Activated CD8-positive, alpha-beta T cell treated with anti-CD3 and anti-CD28 coated beads, Interleukin-2, amount 10 ng/mL, durations not matched to agents 7 days and 5 days (primary cell): Measurements from ENCODE around the gene ADGRF3. TPM values are rescaled to one million over a fixed set of nuclear protein-coding genes. Genes with fewer than 3 reads are reported as not detected.
"Not testable (repeated sequence)": the region's sequence is repeated elsewhere in the genome, so short reads cannot be mapped to it uniquely, and the experiment has no call there.

Experiments used
- ATAC-seq: fragments of 150-1000 bp; cut with Tn5 transposase; one replicate; pipeline ENCODE4 v1.10.0; 2021; ENCODE audit warnings: moderate library complexity
- CTCF ChIA-PET: fragments of 350-600 bp; sonication (Branson Sonifier 250); formaldehyde crosslinking; loops from one replicate; lab custom pipeline; 2021; ENCODE audit warnings: antibody characterized with exemption; lab: Charles Lee
- POLR2A ChIA-PET: fragments of 350-600 bp; sonication (Branson Sonifier 250); formaldehyde crosslinking; loops from one replicate; lab custom pipeline; 2021; ENCODE audit warnings: antibody characterized with exemption; lab: Charles Lee
- DNase-seq: peaks from one replicate; pipeline ENCODE4 v3.0.0-alpha.2; 2020
- H3K27ac Mint-ChIP-seq: one replicate; pipeline ENCODE4 v1.8.0; 2021; ENCODE audit warnings: mild to moderate bottlenecking, mixed read lengths
- H3K27me3 Mint-ChIP-seq: one replicate; pipeline ENCODE4 v1.8.0; 2021; ENCODE audit warnings: low read depth, mixed read lengths
- H3K36me3 Mint-ChIP-seq: one replicate; pipeline ENCODE4 v1.8.0; 2021; ENCODE audit warnings: low read depth, mixed read lengths
- H3K4me1 Mint-ChIP-seq: one replicate; pipeline ENCODE4 v1.8.0; 2021; ENCODE audit warnings: low read depth, mixed read lengths
- H3K4me3 Mint-ChIP-seq: one replicate; pipeline ENCODE4 v1.8.0; 2021; ENCODE audit warnings: mild to moderate bottlenecking, mixed read lengths
- H3K9me3 Mint-ChIP-seq: one replicate; pipeline ENCODE4 v1.8.0; 2022; ENCODE audit warnings: mixed read lengths; ENCODE audit not compliant: insufficient read depth
- total RNA-seq, 2 experiments: library from RNA; stranded (reverse); gene quantifications; one replicate each; pipeline ENCODE4 v1.2.3, GENCODE V29; 2021

ADGRF3 gene
- total RNA-seq, 2 experiments from 2014 or later, result 5.8 TPM

GRCh38 chr2:26347286-26347865, 787 bp upstream of the ADGRF3 start:
- Mint-ChIP-seq H3K36me3 (peaks cover 36% of the 10 kb centered on the region), H3K27me3 (no peaks in the 10 kb centered on the region), H3K27ac (peak overlapping the region; percentile 95), H3K9me3 (no peaks in the 10 kb centered on the region), H3K4me3 (peak overlapping the region; percentile 92), H3K4me1 (peaks cover 50% of the 10 kb centered on the region)
- POLR2A ChIA-PET, result interaction anchor here (0.7 to 4.3 kb wide), 12 partner anchors 9 to 552 kb away, joined by 3 to 26 read pairs (median 4); partner anchors contain the start of genes HADHA, HADHB and RAB10
- CTCF ChIA-PET, result interaction anchor here (0.5 to 4.6 kb wide), 6 partner anchors 9 to 1076 kb away, joined by 3 to 20 read pairs (median 11); partner anchors contain the start of genes HADHA and HADHB
- DNase-seq, result no peak
- ATAC-seq, result no peak

GRCh38 chr2:26345545-26346453, 790 bp downstream of the ADGRF3 start, which contains the start of gene SELENOI:
Gene SELENOI, plus strand, starts transcription at chr2:26346143. Its CDS starts 90 bp downstream, at chr2:26346233.
- peak; percentile 99 for DNase-seq
- ATAC-seq, result peak; percentile 95
- Mint-ChIP-seq H3K9me3 (no peaks in the 10 kb centered on the region), H3K36me3 (peaks cover 26% of the 10 kb centered on the region), H3K4me1 (peaks cover 43% of the 10 kb centered on the region), H3K4me3 (peak within 1 kb of the TSS; percentile 92), H3K27ac (peak within 1 kb of the TSS; percentile 95), H3K27me3 (no peaks in the 10 kb centered on the region)
- POLR2A ChIA-PET, result interaction anchor here (0.6 to 4.3 kb wide), 13 partner anchors 8 to 1373 kb away, joined by 3 to 26 read pairs (median 3); partner anchors contain the start of genes HADHA, HADHB and RAB10
- CTCF ChIA-PET, result interaction anchor here (0.7 to 4.6 kb wide), 11 partner anchors 11 to 123 kb away, joined by 3 to 20 read pairs (median 3); partner anchors contain the start of genes HADHA and HADHB

GRCh38 chr2:26345283-26345544, 1.4 kb downstream of the ADGRF3 start:
- CTCF ChIA-PET, result interaction anchor here (0.7 to 4.6 kb wide), 9 partner anchors 10 to 124 kb away, joined by 3 to 20 read pairs (median 3); partner anchors contain the start of genes HADHA and HADHB
- H3K27ac Mint-ChIP-seq, result peak overlapping the region; percentile 95
- ATAC-seq (no peak), DNase-seq (no peak)
- peaks cover 41% of the 10 kb centered on the region for H3K4me1 Mint-ChIP-seq
- H3K4me3 Mint-ChIP-seq, result peak overlapping the region; percentile 92
- H3K27me3 Mint-ChIP-seq, result no peaks in the 10 kb centered on the region
- no peaks in the 10 kb centered on the region for H3K9me3 Mint-ChIP-seq
- H3K36me3 Mint-ChIP-seq, result peaks cover 22% of the 10 kb centered on the region
- POLR2A ChIA-PET, result interaction anchor here (0.6 to 4.3 kb wide), 8 partner anchors 7 to 1372 kb away, joined by 3 to 26 read pairs (median 4); partner anchors contain the start of genes HADHA and HADHB

GRCh38 chr2:26344581-26345282, 1.9 kb downstream of the ADGRF3 start:
- Mint-ChIP-seq H3K4me1 (peaks cover 40% of the 10 kb centered on the region), H3K36me3 (peaks cover 22% of the 10 kb centered on the region), H3K9me3 (no peaks in the 10 kb centered on the region), H3K27ac (peak overlapping the region; percentile 95), H3K4me3 (peak overlapping the region; percentile 92), H3K27me3 (no peaks in the 10 kb centered on the region)
- ATAC-seq (no peak), DNase-seq (no peak)
- ChIA-PET CTCF (interaction anchor here (0.9 to 4.6 kb wide), 7 partner anchors 10 to 124 kb away, joined by 3 to 20 read pairs (median 11); partner anchors contain the start of genes HADHA and HADHB), POLR2A (interaction anchor here (0.7 to 4.3 kb wide), 4 partner anchors 9 to 160 kb away, joined by 3 to 26 read pairs (median 4); partner anchors contain the start of genes HADHA and HADHB)

- ATAC-seq, result no peak
- H3K4me1 Mint-ChIP-seq, result peaks cover 23% of the 10 kb centered on the region
- H3K27ac Mint-ChIP-seq, result no peak overlapping the region
- ChIA-PET CTCF (no interaction called here), POLR2A (no interaction called here)
- no peaks in the 10 kb centered on the region for H3K27me3 Mint-ChIP-seq
- no peak for DNase-seq
- H3K36me3 Mint-ChIP-seq, result peaks cover 4% of the 10 kb centered on the region
- no peak overlapping the region for H3K4me3 Mint-ChIP-seq
- no peaks in the 10 kb centered on the region for H3K9me3 Mint-ChIP-seq
Observed at GRCh38 chr2:26340831-26341230, 5.8 kb downstream of the ADGRF3 start.

- Mint-ChIP-seq H3K4me3 (no peak overlapping the region), H3K27me3 (no peaks in the 10 kb centered on the region), H3K9me3 (no peaks in the 10 kb centered on the region), H3K36me3 (peaks cover 2% of the 10 kb centered on the region), H3K27ac (no peak overlapping the region), H3K4me1 (peaks cover 14% of the 10 kb centered on the region)
- ChIA-PET CTCF (interaction anchor here (0.9 kb wide), 1 partner anchor 11 kb away, joined by 3 read pairs; no protein-coding TSS in a partner anchor), POLR2A (interaction anchor here (0.8 kb wide), 1 partner anchor 8 kb away, joined by 3 read pairs; the partner anchor contains the start of gene SELENOI)
- no peak for DNase-seq
- ATAC-seq, result no peak
Observed at GRCh38 chr2:26337298-26337697, 9.3 kb downstream of the ADGRF3 start.

- Mint-ChIP-seq H3K4me3 (no peak overlapping the region), H3K4me1 (peaks cover 14% of the 10 kb centered on the region), H3K36me3 (peaks cover 2% of the 10 kb centered on the region), H3K27me3 (no peaks in the 10 kb centered on the region), H3K9me3 (no peaks in the 10 kb centered on the region), H3K27ac (no peak overlapping the region)
- DNase-seq, result no peak
- no peak for ATAC-seq
- CTCF ChIA-PET, result interaction anchor here (0.9 to 2.9 kb wide), 2 partner anchors 9 to 12 kb away, joined by 3 to 17 read pairs; partner anchors contain the start of genes ADGRF3 and SELENOI
- POLR2A ChIA-PET, result no interaction called here
Observed at GRCh38 chr2:26336719-26337118, 9.9 kb downstream of the ADGRF3 start.

GRCh38 chr2:26335231-26335630, 11.4 kb downstream of the ADGRF3 start:
- ATAC-seq, result no peak
- H3K36me3 Mint-ChIP-seq, result peaks cover 2% of the 10 kb centered on the region
- H3K27ac Mint-ChIP-seq, result no peak overlapping the region
- CTCF ChIA-PET, result interaction anchor here (2.9 kb wide), 1 partner anchor 10 kb away, joined by 17 read pairs; the partner anchor contains the start of genes ADGRF3 and SELENOI
- H3K4me3 Mint-ChIP-seq, result no peak overlapping the region
- POLR2A ChIA-PET, result interaction anchor here (1.6 kb wide), 1 partner anchor 12 kb away, joined by 5 read pairs; the partner anchor contains the start of gene ADGRF3
- no peak for DNase-seq
- H3K4me1 Mint-ChIP-seq, result peaks cover 16% of the 10 kb centered on the region
- H3K9me3 Mint-ChIP-seq, result no peaks in the 10 kb centered on the region
- no peaks in the 10 kb centered on the region for H3K27me3 Mint-ChIP-seq

- ChIA-PET POLR2A (no interaction called here), CTCF (no interaction called here)
- no peak overlapping the region for H3K27ac Mint-ChIP-seq
- no peaks in the 10 kb centered on the region for H3K27me3 Mint-ChIP-seq
- H3K4me1 Mint-ChIP-seq, result peaks cover 26% of the 10 kb centered on the region
- ATAC-seq (no peak), DNase-seq (no peak)
- H3K9me3 Mint-ChIP-seq, result no peaks in the 10 kb centered on the region
- no peaks in the 10 kb centered on the region for H3K36me3 Mint-ChIP-seq
- H3K4me3 Mint-ChIP-seq, result no peak overlapping the region
Observed at GRCh38 chr2:26333293-26333692, 13.3 kb downstream of the ADGRF3 start.

- H3K9me3 Mint-ChIP-seq, H3K27ac Mint-ChIP-seq, ATAC-seq, H3K27me3 Mint-ChIP-seq, DNase-seq, H3K4me3 Mint-ChIP-seq, H3K36me3 Mint-ChIP-seq: not testable (repeated sequence)
- ChIA-PET POLR2A (interaction anchor here (1.4 kb wide), 1 partner anchor 147 kb away, joined by 3 read pairs; no protein-coding TSS in a partner anchor), CTCF (interaction anchor here (1.2 to 4.4 kb wide), 11 partner anchors 9 to 340 kb away, joined by 3 to 32 read pairs (median 5); partner anchors contain the start of genes HADHA, HADHB and SELENOI)
- peaks cover 39% of the 10 kb centered on the region for H3K4me1 Mint-ChIP-seq
Observed at GRCh38 chr2:26331321-26331720, 15.3 kb downstream of the ADGRF3 start.
